Adrenal gland (tissue), 5 donors: Measurements from ENCODE around the gene ADM2.

ENCODE experiments used
- CTCF ChIP-seq, 6 experiments: fragments of 450-650 bp in 4 of 6; fragments of 200-600 bp in 2 of 6; sonication (generic) in 1 of 6; IDR thresholded peaks; 1 replicate in 5 of 6; 2 replicates in 1 of 6; pipeline versions ENCODE4 v1.5.1 to v1.8.0; 2016 to 2021; ENCODE audit warnings: antibody characterized with exemption in 6 of 6, mild to moderate bottlenecking in 2 of 6, moderate library complexity in 1 of 6
- POLR2A ChIP-seq, 2 donors: fragments of 450-650 bp; IDR thresholded peaks; one replicate each; pipeline ENCODE4 v1.6.1; 2017; ENCODE audit warnings: antibody characterized with exemption in 2 of 2, mild to moderate bottlenecking in 2 of 2, moderate library complexity in 1 of 2
- donor health status: DM: no; HTN: no; CAD: no.

- TF ChIP-seq CTCF (IDR thresholded peaks at IDR 0.05) (peak in 1 of 6 experiments; percentile 43), POLR2A (IDR thresholded peaks at IDR 0.05) (no peak)
Measured at GRCh38 chr22:50525858-50526107, 44.4 kb downstream of the ADM2 start.
